RWPE2 (cell line): ENCODE measurements around the gene SIL1.

Experiments
- ATAC-seq: fragments of 200-7000 bp; cut with Tn5 transposase; 3 replicates; pipeline ENCODE4 v1.9.1; 2021; ENCODE audit warnings: low read depth
- DNase-seq: peaks from one replicate; pipeline ENCODE4 v3.0.0-alpha.2; 2020; ENCODE audit warnings: low spot score
- H3K27ac ChIP-seq: fragments of 450-650 bp; 2 replicates; pipeline ENCODE4 v1.5.1; 2017; ENCODE audit warnings: mild to moderate bottlenecking; ENCODE audit not compliant: poor library complexity, severe bottlenecking
- H3K27me3 ChIP-seq: fragments of 250-450 bp; sonication (Bioruptor Pico); 2 replicates; pipeline ENCODE4 v1.5.1; 2021; ENCODE audit warnings: mild to moderate bottlenecking, moderate library complexity; ENCODE audit not compliant: insufficient read depth, poor library complexity, severe bottlenecking
- H3K36me3 ChIP-seq: fragments of 250-450 bp; sonication (Bioruptor Pico); 2 replicates; pipeline ENCODE4 v1.5.1; 2020; ENCODE audit warnings: low read depth, mild to moderate bottlenecking, moderate library complexity
- H3K4me1 ChIP-seq: fragments of 250-450 bp; sonication (Bioruptor Pico); 2 replicates; pipeline ENCODE4 v1.5.1; 2021; ENCODE audit warnings: mild to moderate bottlenecking, moderate library complexity; ENCODE audit not compliant: insufficient read depth, poor library complexity, severe bottlenecking
- H3K4me3 ChIP-seq: fragments of 250-450 bp; sonication (Bioruptor Pico); 2 replicates; pipeline ENCODE4 v1.5.1; 2021; ENCODE audit warnings: mild to moderate bottlenecking, moderate library complexity; ENCODE audit not compliant: severe bottlenecking
- H3K9me3 ChIP-seq: fragments of 250-450 bp; sonication (Bioruptor Pico); 2 replicates; pipeline ENCODE4 v1.5.1; 2021; ENCODE audit warnings: mild to moderate bottlenecking, moderate library complexity; ENCODE audit not compliant: severe bottlenecking
- CTCF ChIP-seq: fragments of 450-650 bp; IDR thresholded peaks from one replicate; pipeline ENCODE4 v1.5.1; 2017; ENCODE audit warnings: mild to moderate bottlenecking, moderate library complexity; ENCODE audit not compliant: poor library complexity, severe bottlenecking

SIL1 gene

GRCh38 chr5:138946241-138946623 lies 251.9 kb downstream of the SIL1 start:
- TF ChIP-seq CTCF: no peak
- 0 out of 2 replicates have a peak, but pooled peaks cover 5% of the 10 kb centered on the region for H3K36me3 ChIP-seq
- DNase-seq: peak; percentile 70
- H3K9me3 ChIP-seq: no peaks in the 10 kb centered on the region
- H3K27me3 ChIP-seq: no peaks in the 10 kb centered on the region
- H3K27ac ChIP-seq: no peak overlapping the region
- ATAC-seq: no peak
- no peaks in the 10 kb centered on the region for H3K4me1 ChIP-seq
- no peak overlapping the region for H3K4me3 ChIP-seq

GRCh38 chr5:138945421-138946240 lies 252.5 kb downstream of the SIL1 start:
- H3K4me3 ChIP-seq: no peak overlapping the region
- peak; percentile 11 for TF ChIP-seq CTCF
- no peak overlapping the region for H3K27ac ChIP-seq
- no peak for DNase-seq
- no peak; the same call in 2 of the 3 replicates for ATAC-seq
- H3K27me3 ChIP-seq: no peaks in the 10 kb centered on the region
- H3K4me1 ChIP-seq: no peaks in the 10 kb centered on the region
- 0 out of 2 replicates have a peak, but pooled peaks cover 5% of the 10 kb centered on the region for H3K36me3 ChIP-seq
- H3K9me3 ChIP-seq: no peaks in the 10 kb centered on the region

- 0 out of 2 replicates have a peak, but pooled peaks cover 5% of the 10 kb centered on the region for H3K36me3 ChIP-seq
- DNase-seq: no peak
- no peak overlapping the region for H3K27ac ChIP-seq
- no peaks in the 10 kb centered on the region for H3K4me1 ChIP-seq
- no peak for TF ChIP-seq CTCF
- H3K4me3 ChIP-seq: no peak overlapping the region
- H3K9me3 ChIP-seq: no peaks in the 10 kb centered on the region
- peak; percentile 9; the same call in 2 of the 3 replicates for ATAC-seq
- H3K27me3 ChIP-seq: no peaks in the 10 kb centered on the region
Measured at GRCh38 chr5:138944527-138945322, 253.4 kb downstream of the SIL1 start.

GRCh38 chr5:138943599-138944173 lies 254.5 kb downstream of the SIL1 start:
- Histone ChIP-seq H3K4me3 (no peak overlapping the region), H3K9me3 (no peaks in the 10 kb centered on the region), H3K36me3 (0 out of 2 replicates have a peak, but pooled peaks cover 5% of the 10 kb centered on the region), H3K27me3 (no peaks in the 10 kb centered on the region), H3K4me1 (no peaks in the 10 kb centered on the region), H3K27ac (no peak overlapping the region)
- DNase-seq: no peak
- no peak for ATAC-seq
- TF ChIP-seq CTCF: no peak
